SK-N-SH (cell line): ENCODE results near the gene NEURL3. TPM values are rescaled to one million over a fixed set of nuclear protein-coding genes. Genes with fewer than 3 reads are reported as not detected.

ENCODE experiments used
- CTCF ChIA-PET: fragments of 300-600, 350-600 bp; formaldehyde crosslinking; extraction: SDS; loops from one replicate; lab custom pipeline; 2021; lab: Yijun Ruan, JAX
- POLR2A ChIA-PET: fragments of 350-600 bp; sonication (Branson Sonifier 250); formaldehyde crosslinking; extraction: SDS; loops from one replicate; lab custom pipeline; 2020; ENCODE audit warnings: antibody characterized with exemption, inconsistent platforms; lab: Yijun Ruan, JAX
- DNase-seq: peaks from one replicate; pipeline ENCODE4 v3.0.0; 2012
- H2AFZ ChIP-seq: fragments of 200-600 bp; sonication (generic); 2 replicates; pipeline ENCODE4 v1.8.1; 2016; ENCODE audit warnings: antibody characterized with exemption, mild to moderate bottlenecking, low read depth
- H3F3A ChIP-seq: fragments of 200-600 bp; sonication (generic); replicated peaks from 2 replicates; pipeline ENCODE3; 2016; ENCODE audit warnings: antibody characterized with exemption, mild to moderate bottlenecking; ENCODE audit not compliant: insufficient read depth
- H3K27ac ChIP-seq, 2 experiments: fragments of 200-500 bp in 1 of 2; fragments of 200-600 bp in 1 of 2; sonication (Bioruptor generic) in 1 of 2; sonication (generic), shearing (Covaris generic) in 1 of 2; 2 replicates each; pipeline versions ENCODE4 v1.5.1 to v1.6.1; 2014 to 2016; ENCODE audit warnings: low read depth in 2 of 2, inconsistent platforms in 1 of 2, low read length in 1 of 2, mild to moderate bottlenecking in 1 of 2, mixed read lengths in 1 of 2
- H3K27me3 ChIP-seq: fragments of 200-600 bp; sonication (generic), shearing (Covaris generic); 2 replicates; pipeline ENCODE4 v1.6.1; 2016; ENCODE audit warnings: mixed run types; ENCODE audit not compliant: insufficient read depth
- H3K36me3 ChIP-seq, 2 experiments: fragments of 200-500 bp in 1 of 2; fragments of 200-600 bp in 1 of 2; sonication (Bioruptor generic) in 1 of 2; sonication (generic) in 1 of 2; replicated peaks in 1 of 2; 2 replicates each; pipeline versions ENCODE3 to v1.5.1; 2014 to 2016; ENCODE audit warnings: low read length in 1 of 2, mild to moderate bottlenecking in 1 of 2; ENCODE audit not compliant: insufficient read depth in 2 of 2, control insufficient read depth in 1 of 2
- H3K4me1 ChIP-seq, 2 experiments: fragments of 200-500 bp in 1 of 2; fragments of 200-600 bp in 1 of 2; sonication (Bioruptor generic) in 1 of 2; sonication (generic), shearing (Covaris generic) in 1 of 2; 2 replicates each; pipeline versions ENCODE4 v1.5.1 to v1.6.1; 2014 to 2016; ENCODE audit warnings: low read depth in 1 of 2, low read length in 1 of 2, mixed run types in 1 of 2; ENCODE audit not compliant: insufficient read depth in 2 of 2, control insufficient read depth in 1 of 2
- H3K4me2 ChIP-seq: fragments of 200-600 bp; sonication (generic), shearing (Covaris generic); 2 replicates; pipeline ENCODE4 v1.6.1; 2017; ENCODE audit warnings: mixed run types
- H3K4me3 ChIP-seq, 2 experiments: fragments of 200-500 bp in 1 of 2; fragments of 200-600 bp in 1 of 2; sonication (Bioruptor generic) in 1 of 2; sonication (generic), shearing (Covaris generic) in 1 of 2; 2 replicates each; pipeline versions ENCODE4 v1.5.1 to v1.8.1; 2014 to 2016; ENCODE audit warnings: low read depth in 2 of 2, inconsistent platforms in 1 of 2, low read length in 1 of 2, mild to moderate bottlenecking in 1 of 2, mixed read lengths in 1 of 2, moderate library complexity in 1 of 2
- H3K79me2 ChIP-seq: fragments of 200-600 bp; sonication (generic); 2 replicates; pipeline ENCODE4 v1.8.1; 2017; ENCODE audit warnings: mild to moderate bottlenecking; ENCODE audit not compliant: insufficient read depth
- H3K9ac ChIP-seq: fragments of 200-600 bp; sonication (generic); 2 replicates; pipeline ENCODE4 v1.6.1; 2017; ENCODE audit warnings: mixed run types
- H3K9me2 ChIP-seq: fragments of 200-600 bp; sonication (generic); 2 replicates; pipeline ENCODE4 v1.6.1; 2017; ENCODE audit warnings: mixed run types
- H3K9me3 ChIP-seq: fragments of 200-600 bp; sonication (generic); 2 replicates; pipeline ENCODE4 v1.6.1; 2017; ENCODE audit warnings: mixed run types, mild to moderate bottlenecking, moderate library complexity
- H4K20me1 ChIP-seq: fragments of 200-600 bp; sonication (generic); 2 replicates; pipeline ENCODE4 v1.6.1; 2017; ENCODE audit warnings: mild to moderate bottlenecking, mixed run types; ENCODE audit not compliant: insufficient read depth
- CHD2 ChIP-seq: fragments of 150-350 bp; IDR thresholded peaks from 2 replicates; pipeline ENCODE4 v1.6.1; 2018; ENCODE audit warnings: low read length; ENCODE audit not compliant: partially characterized antibody
- FOSL2 ChIP-seq: IDR thresholded peaks from 2 replicates; pipeline ENCODE4 v1.4.0; 2012; ENCODE audit warnings: low read depth, mild to moderate bottlenecking, moderate library complexity, borderline replicate concordance
- FOXM1 ChIP-seq: IDR thresholded peaks from 2 replicates; pipeline ENCODE4 v1.4.0; 2012; ENCODE audit warnings: low read depth, mild to moderate bottlenecking
- GABPA ChIP-seq: IDR thresholded peaks from 2 replicates; pipeline ENCODE4 v1.4.0; 2012; ENCODE audit warnings: low read depth, mild to moderate bottlenecking
- MEF2A ChIP-seq: IDR thresholded peaks from 2 replicates; pipeline ENCODE4 v1.4.0; 2012; ENCODE audit warnings: low read depth, borderline replicate concordance
- MXI1 ChIP-seq: IDR thresholded peaks from 2 replicates; pipeline ENCODE4 v1.6.1; 2012; ENCODE audit warnings: mild to moderate bottlenecking, low read depth, low read length, improper control_type of control experiment
- NFIC ChIP-seq: IDR thresholded peaks from 2 replicates; pipeline ENCODE4 v1.4.0; 2012; ENCODE audit warnings: borderline replicate concordance
- RAD21 ChIP-seq: IDR thresholded peaks from 2 replicates; pipeline ENCODE4 v1.6.1; 2012; ENCODE audit warnings: mild to moderate bottlenecking, low read length
- RCOR1 ChIP-seq: fragments of 150-350 bp; IDR thresholded peaks from 2 replicates; pipeline ENCODE4 v1.6.1; 2017; ENCODE audit warnings: antibody characterized with exemption, low read length
- RFX5 ChIP-seq: IDR thresholded peaks from 2 replicates; pipeline ENCODE4 v1.6.1; 2012; ENCODE audit warnings: mild to moderate bottlenecking, improper control_type of control experiment, low read length
- RXRA ChIP-seq: IDR thresholded peaks from 2 replicates; pipeline ENCODE4 v1.4.0; 2012; ENCODE audit warnings: low read depth, mild to moderate bottlenecking, borderline replicate concordance
- SMC3 ChIP-seq: IDR thresholded peaks from 2 replicates; pipeline ENCODE4 v1.6.1; 2012; ENCODE audit warnings: low read depth, low read length, improper control_type of control experiment
- TAF1 ChIP-seq: IDR thresholded peaks from 2 replicates; pipeline ENCODE4 v1.6.1; 2012; ENCODE audit warnings: low read depth, mild to moderate bottlenecking, low read length, moderate library complexity, borderline replicate concordance
- TCF12 ChIP-seq: IDR thresholded peaks from 2 replicates; pipeline ENCODE4 v1.4.0; 2012
- TEAD4 ChIP-seq: IDR thresholded peaks from 2 replicates; pipeline ENCODE4 v1.4.0; 2012; ENCODE audit warnings: mild to moderate bottlenecking, borderline replicate concordance; ENCODE audit not compliant: insufficient read depth
- YY1 ChIP-seq: IDR thresholded peaks from 2 replicates; pipeline ENCODE4 v1.4.0; 2012; ENCODE audit warnings: low read depth, mild to moderate bottlenecking
- WGBS: methylation state at CpG from one replicate; pipeline ENCODE4 v1.1.6; 2017; ENCODE audit warnings: low lambda C conversion rate; 5-methylcytosine and 5-hydroxymethylcytosine counted together
- polyA plus RNA-seq, 3 experiments: library from polyadenylated mRNA; depleted of rRNA; stranded (reverse); fragments of >200 nt; gene quantifications; 2 replicates each; pipeline ENCODE4 v1.2.3, GENCODE V29; 2012
- TF ChIP-seq, protein P1 (sequence below): IDR thresholded peaks from 2 replicates; pipeline ENCODE4; 2012
- TF ChIP-seq, protein P2 (sequence below): IDR thresholded peaks from 2 replicates; pipeline ENCODE4 v1.4.0; 2012; ENCODE audit warnings: low read depth, borderline replicate concordance
- TF ChIP-seq, protein P3 (sequence below): IDR thresholded peaks from 2 replicates; pipeline ENCODE4 v1.4.0; 2012; ENCODE audit warnings: low read depth, borderline replicate concordance
- TF ChIP-seq, protein P4 (sequence below): fragments of 150-350 bp; IDR thresholded peaks from 2 replicates; pipeline ENCODE4 v1.6.1; 2016; ENCODE audit warnings: mild to moderate bottlenecking, low read depth, low read length

NEURL3 gene
- polyA plus RNA-seq, 1 of the 3 experiments (the other 2 are of a cell fraction): 0.08 TPM

DNA sequence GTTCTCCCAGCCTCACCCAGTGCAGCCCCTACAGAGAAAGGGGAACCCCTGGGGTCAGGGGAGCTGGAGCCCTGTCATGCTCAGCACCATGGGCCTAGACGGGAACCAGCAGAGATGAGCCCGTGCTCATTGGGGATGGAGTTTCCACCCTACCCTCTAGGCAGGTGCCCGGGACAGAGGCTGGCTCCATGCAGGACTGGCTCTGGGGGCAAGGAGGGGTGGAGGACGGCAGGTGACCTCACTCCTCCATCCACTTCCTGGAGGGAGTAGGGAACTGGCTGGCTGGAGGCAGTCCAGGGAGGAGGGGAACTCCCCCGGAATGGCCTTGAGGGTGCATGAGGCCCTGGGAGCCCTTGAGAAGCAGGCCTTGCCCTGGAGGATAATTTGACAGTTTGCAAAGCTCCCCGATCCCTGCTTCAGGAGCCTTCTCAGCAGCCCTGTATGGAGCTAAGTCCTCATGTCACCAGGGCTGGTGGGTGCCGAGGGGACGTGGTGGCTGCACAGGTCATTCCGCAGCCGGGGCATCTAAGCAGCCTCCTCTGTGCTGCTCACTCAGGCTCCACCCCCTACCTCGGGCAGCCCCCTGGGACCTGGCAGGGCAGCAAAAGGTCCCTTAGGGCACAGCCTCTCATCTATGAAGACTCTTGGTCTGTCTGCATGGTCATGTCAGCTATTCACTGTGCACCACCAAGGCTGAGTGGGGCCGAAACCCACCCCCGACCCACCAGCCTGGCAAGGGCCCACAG is 2.1 kb downstream of the NEURL3 start:
- no peak overlapping the region for H3K4me3 ChIP-seq
- CTCF ChIA-PET: interaction anchor here (13.9 kb wide), 1 partner anchor 96 kb away, joined by 273 read pairs; no protein-coding TSS in a partner anchor
- POLR2A ChIA-PET: no interaction called here

DNA sequence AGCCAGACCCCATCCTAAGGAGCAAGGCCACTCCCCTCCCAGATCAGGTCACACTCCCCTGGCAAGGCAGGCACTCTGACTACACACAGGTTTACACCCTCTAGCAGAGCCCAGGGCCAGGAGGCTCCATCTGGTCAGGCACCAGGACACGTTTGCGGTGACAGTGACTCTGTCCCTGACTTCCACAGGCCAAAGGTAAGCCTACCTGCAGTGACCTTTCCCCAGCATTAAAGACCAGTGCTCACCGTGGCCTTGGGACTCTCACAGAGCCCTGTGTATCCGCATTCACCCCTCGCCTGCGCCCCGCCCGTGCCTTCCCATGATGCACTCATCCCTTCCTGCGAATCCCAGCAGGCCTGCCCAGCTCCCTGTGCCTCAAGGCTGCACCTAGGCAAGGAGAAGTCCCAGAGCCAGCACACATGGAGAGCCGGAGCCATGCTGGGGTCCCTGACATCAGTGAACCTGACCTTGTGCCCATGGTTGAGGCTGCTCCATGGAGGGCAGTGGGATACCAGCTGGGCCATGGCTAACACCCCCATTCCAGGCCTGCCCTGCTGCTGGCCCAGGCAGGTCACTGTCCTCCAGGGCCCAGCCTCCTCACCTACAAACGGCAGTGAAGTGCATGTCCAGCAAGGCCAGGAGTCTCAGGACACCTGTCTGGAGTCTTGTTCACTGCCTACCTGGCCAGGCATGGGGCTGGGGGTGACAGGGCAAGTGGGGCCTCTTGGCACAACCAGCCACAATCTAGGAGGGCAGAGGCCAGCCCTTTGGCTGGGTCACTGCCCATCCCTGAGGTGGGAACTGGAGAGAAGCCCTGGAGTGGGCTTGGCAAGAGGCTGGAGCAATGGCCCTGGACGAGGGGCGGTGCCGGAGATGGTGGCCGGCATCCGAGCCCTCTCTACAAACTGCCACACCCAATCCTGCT is 3.0 kb downstream of the NEURL3 start:
- H3K9me3 ChIP-seq: no peaks in the 10 kb centered on the region
- no peak overlapping the region for H3K4me2 ChIP-seq
- DNase-seq: no peak
- no peak overlapping the region for H3K9ac ChIP-seq
- H3K36me3 ChIP-seq: no peaks in the 10 kb centered on the region
- H3K27me3 ChIP-seq: peaks cover 41% of the 10 kb centered on the region
- ChIA-PET POLR2A (no interaction called here), CTCF (interaction anchor here (1.1 to 13.9 kb wide), 2 partner anchors 17 to 95 kb away, joined by 3 to 273 read pairs; no protein-coding TSS in a partner anchor)
- no peak overlapping the region for H3K27ac ChIP-seq
- 83% methylated on average over 10 of the region's 16 CpGs for WGBS
- H3K79me2 ChIP-seq: no peaks in the 10 kb centered on the region
- no peaks in the 10 kb centered on the region for H4K20me1 ChIP-seq
- H3K4me3 ChIP-seq: no peak overlapping the region
- H2AFZ ChIP-seq: no peak overlapping the region
- no peaks in the 10 kb centered on the region for H3K9me2 ChIP-seq
- peaks cover 0 to 4% of the 10 kb centered on the region in 2 experiments; a peak in 1 of 4 replicates for H3K4me1 ChIP-seq
- no peaks in the 10 kb centered on the region for H3F3A ChIP-seq
- TF ChIP-seq, protein P1, sequence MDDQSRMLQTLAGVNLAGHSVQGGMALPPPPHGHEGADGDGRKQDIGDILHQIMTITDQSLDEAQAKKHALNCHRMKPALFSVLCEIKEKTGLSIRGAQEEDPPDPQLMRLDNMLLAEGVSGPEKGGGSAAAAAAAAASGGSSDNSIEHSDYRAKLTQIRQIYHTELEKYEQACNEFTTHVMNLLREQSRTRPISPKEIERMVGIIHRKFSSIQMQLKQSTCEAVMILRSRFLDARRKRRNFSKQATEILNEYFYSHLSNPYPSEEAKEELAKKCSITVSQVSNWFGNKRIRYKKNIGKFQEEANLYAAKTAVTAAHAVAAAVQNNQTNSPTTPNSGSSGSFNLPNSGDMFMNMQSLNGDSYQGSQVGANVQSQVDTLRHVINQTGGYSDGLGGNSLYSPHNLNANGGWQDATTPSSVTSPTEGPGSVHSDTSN: no peak
- TF ChIP-seq MXI1: no peak
- no peak for TF ChIP-seq NFIC
- no peak for TF ChIP-seq RFX5
- no peak for TF ChIP-seq SMC3
- TF ChIP-seq GABPA: no peak
- no peak for TF ChIP-seq MEF2A
- TF ChIP-seq, protein P2, sequence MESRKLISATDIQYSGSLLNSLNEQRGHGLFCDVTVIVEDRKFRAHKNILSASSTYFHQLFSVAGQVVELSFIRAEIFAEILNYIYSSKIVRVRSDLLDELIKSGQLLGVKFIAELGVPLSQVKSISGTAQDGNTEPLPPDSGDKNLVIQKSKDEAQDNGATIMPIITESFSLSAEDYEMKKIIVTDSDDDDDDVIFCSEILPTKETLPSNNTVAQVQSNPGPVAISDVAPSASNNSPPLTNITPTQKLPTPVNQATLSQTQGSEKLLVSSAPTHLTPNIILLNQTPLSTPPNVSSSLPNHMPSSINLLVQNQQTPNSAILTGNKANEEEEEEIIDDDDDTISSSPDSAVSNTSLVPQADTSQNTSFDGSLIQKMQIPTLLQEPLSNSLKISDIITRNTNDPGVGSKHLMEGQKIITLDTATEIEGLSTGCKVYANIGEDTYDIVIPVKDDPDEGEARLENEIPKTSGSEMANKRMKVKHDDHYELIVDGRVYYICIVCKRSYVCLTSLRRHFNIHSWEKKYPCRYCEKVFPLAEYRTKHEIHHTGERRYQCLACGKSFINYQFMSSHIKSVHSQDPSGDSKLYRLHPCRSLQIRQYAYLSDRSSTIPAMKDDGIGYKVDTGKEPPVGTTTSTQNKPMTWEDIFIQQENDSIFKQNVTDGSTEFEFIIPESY: no peak
- TF ChIP-seq FOXM1: no peak
- no peak for TF ChIP-seq RXRA
- TF ChIP-seq RCOR1: no peak
- no peak for TF ChIP-seq RAD21
- no peak for TF ChIP-seq YY1
- TF ChIP-seq CHD2: no peak
- TF ChIP-seq FOSL2: no peak
- TF ChIP-seq TAF1: no peak
- no peak for TF ChIP-seq TCF12

More for the DNA sequence above, 2.1 kb downstream of the NEURL3 start:
- no peaks in the 10 kb centered on the region for H3K9me3 ChIP-seq
- no peak overlapping the region for H3K27ac ChIP-seq
- no peaks in the 10 kb centered on the region for H3K36me3 ChIP-seq
- H3K79me2 ChIP-seq: no peaks in the 10 kb centered on the region
- no peaks in the 10 kb centered on the region for H3K9me2 ChIP-seq
- no peaks in the 10 kb centered on the region for H4K20me1 ChIP-seq
- WGBS: 73% methylated on average over 6 of the region's 13 CpGs
- H3K4me1 ChIP-seq: peaks cover 3 to 4% of the 10 kb centered on the region in 2 experiments; a peak in 1 of 4 replicates
- no peak for DNase-seq
- no peak overlapping the region for H3K9ac ChIP-seq
- TF ChIP-seq, protein P3, sequence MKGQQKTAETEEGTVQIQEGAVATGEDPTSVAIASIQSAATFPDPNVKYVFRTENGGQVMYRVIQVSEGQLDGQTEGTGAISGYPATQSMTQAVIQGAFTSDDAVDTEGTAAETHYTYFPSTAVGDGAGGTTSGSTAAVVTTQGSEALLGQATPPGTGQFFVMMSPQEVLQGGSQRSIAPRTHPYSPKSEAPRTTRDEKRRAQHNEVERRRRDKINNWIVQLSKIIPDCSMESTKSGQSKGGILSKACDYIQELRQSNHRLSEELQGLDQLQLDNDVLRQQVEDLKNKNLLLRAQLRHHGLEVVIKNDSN: no peak
- TF ChIP-seq RAD21: no peak
- TF ChIP-seq, protein P4, sequence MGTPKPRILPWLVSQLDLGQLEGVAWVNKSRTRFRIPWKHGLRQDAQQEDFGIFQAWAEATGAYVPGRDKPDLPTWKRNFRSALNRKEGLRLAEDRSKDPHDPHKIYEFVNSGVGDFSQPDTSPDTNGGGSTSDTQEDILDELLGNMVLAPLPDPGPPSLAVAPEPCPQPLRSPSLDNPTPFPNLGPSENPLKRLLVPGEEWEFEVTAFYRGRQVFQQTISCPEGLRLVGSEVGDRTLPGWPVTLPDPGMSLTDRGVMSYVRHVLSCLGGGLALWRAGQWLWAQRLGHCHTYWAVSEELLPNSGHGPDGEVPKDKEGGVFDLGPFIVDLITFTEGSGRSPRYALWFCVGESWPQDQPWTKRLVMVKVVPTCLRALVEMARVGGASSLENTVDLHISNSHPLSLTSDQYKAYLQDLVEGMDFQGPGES: no peak
- no peak for TF ChIP-seq RCOR1
- TF ChIP-seq SMC3: no peak
- no peak for TF ChIP-seq YY1
- no peak for TF ChIP-seq TEAD4
- H3K4me2 ChIP-seq: no peak overlapping the region
- peaks cover 33% of the 10 kb centered on the region for H3K27me3 ChIP-seq
- no peak overlapping the region for H2AFZ ChIP-seq
- no peaks in the 10 kb centered on the region for H3F3A ChIP-seq
